ENCODE results near the gene NAALADL2.

- TF ChIP-seq EZH2 (IDR thresholded peaks at IDR 0.05; ENCODE audit: low read length, missing control alignments) (no peak), CTCF (conservative IDR thresholded peaks at IDR 0.05 in 1 of 2, IDR thresholded peaks at IDR 0.05 in 1 of 2; ENCODE audit: low read depth in 1 of 2, low read length in 2 of 2) (no peak)
Measured at GRCh38 chr3:175311946-175312345, 452.8 kb downstream of the NAALADL2 start.
